Naive B cell (primary cell): ENCODE results near the gene OR10A5. TPM values are rescaled to one million over a fixed set of nuclear protein-coding genes. Genes with fewer than 3 reads are reported as not detected.
"Not testable (repeated sequence)": the region's sequence is repeated elsewhere in the genome, so short reads cannot be mapped to it uniquely, and the experiment has no call there.

Experiments used
- ATAC-seq, 2 donors: fragments of 150-1000 bp; cut with Tn5 transposase; 2 replicates each; pipeline ENCODE4 v1.10.0; 2021; ENCODE audit warnings: low read depth in 2 of 2, mild to moderate bottlenecking in 2 of 2, moderate library complexity in 2 of 2
- DNase-seq: peaks from one replicate; pipeline ENCODE4 v3.0.0; 2022
- H3K27ac Mint-ChIP-seq, 6 donors: one replicate each; pipeline ENCODE4 v1.8.0; 2020 to 2022; ENCODE audit warnings: mild to moderate bottlenecking in 6 of 6, mixed read lengths in 6 of 6, moderate library complexity in 5 of 6, inconsistent platforms in 2 of 6
- H3K27me3 Mint-ChIP-seq, 3 donors: one replicate each; pipeline ENCODE4 v1.8.0; 2021 to 2022; ENCODE audit warnings: mixed read lengths in 3 of 3, mild to moderate bottlenecking in 1 of 3
- H3K36me3 Mint-ChIP-seq, 2 donors: one replicate each; pipeline ENCODE4 v1.8.0; 2020 to 2022; ENCODE audit warnings: mixed read lengths in 2 of 2, inconsistent platforms in 1 of 2, mild to moderate bottlenecking in 1 of 2
- H3K4me1 Mint-ChIP-seq, 3 donors: one replicate each; pipeline ENCODE4 v1.8.0; 2020 to 2022; ENCODE audit warnings: mixed read lengths in 3 of 3, inconsistent platforms in 1 of 3, mild to moderate bottlenecking in 1 of 3, moderate library complexity in 1 of 3
- H3K4me3 Mint-ChIP-seq, 8 donors: one replicate each; pipeline ENCODE4 v1.8.0; 2020 to 2022; ENCODE audit warnings: mild to moderate bottlenecking in 8 of 8, mixed read lengths in 8 of 8, moderate library complexity in 8 of 8, inconsistent platforms in 2 of 8
- H3K9me3 Mint-ChIP-seq, 7 donors: one replicate each; pipeline ENCODE4 v1.8.0; 2020 to 2022; ENCODE audit warnings: mixed read lengths in 7 of 7, mild to moderate bottlenecking in 5 of 7, inconsistent platforms in 2 of 7, moderate library complexity in 1 of 7
- polyA plus RNA-seq, 6 donors: library from polyadenylated mRNA; unstranded; fragments of 300-500 nt; fragmentation: Illumina TruSeq; gene quantifications; one replicate each; pipeline ENCODE4 v1.2.3, GENCODE V29; 2021; ENCODE audit warnings: low read depth in 6 of 6

OR10A5 gene, protein sequence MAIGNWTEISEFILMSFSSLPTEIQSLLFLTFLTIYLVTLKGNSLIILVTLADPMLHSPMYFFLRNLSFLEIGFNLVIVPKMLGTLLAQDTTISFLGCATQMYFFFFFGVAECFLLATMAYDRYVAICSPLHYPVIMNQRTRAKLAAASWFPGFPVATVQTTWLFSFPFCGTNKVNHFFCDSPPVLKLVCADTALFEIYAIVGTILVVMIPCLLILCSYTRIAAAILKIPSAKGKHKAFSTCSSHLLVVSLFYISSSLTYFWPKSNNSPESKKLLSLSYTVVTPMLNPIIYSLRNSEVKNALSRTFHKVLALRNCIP
- not detected for polyA plus RNA-seq

DNA sequence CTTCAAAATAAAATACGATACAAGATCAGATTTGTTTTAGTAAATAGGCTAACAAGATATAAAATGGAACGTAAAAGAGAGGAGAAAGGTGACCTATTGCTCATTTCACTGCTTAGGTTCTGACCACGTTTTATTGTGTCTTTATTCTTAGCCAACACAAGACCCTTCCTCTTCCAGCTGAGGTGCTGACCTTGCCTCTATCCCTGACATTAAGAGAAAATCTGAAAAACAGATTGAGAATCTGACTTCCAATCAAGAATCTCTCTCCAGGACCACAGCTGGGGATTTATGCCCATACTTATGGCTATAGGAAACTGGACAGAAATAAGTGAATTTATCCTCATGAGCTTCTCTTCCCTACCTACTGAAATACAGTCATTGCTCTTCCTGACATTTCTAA lies at the start of gene OR10A5:
Gene OR10A5, plus strand, starts transcription at position 301 of the 400 bp plus-strand sequence. Its CDS starts 0 bp downstream, at position 301.
- no peak for DNase-seq
- Mint-ChIP-seq H3K36me3 (peaks cover 0 to 6% of the 10 kb centered on the region in 2 donors), H3K27ac (no peak within 1 kb of the TSS), H3K4me1 (no peaks in the 10 kb centered on the region), H3K9me3 (peaks cover 0 to 4% (median 2%) of the 10 kb centered on the region in 7 donors), H3K27me3 (peaks cover 28 to 46% (median 31%) of the 10 kb centered on the region in 3 donors), H3K4me3 (no peak within 1 kb of the TSS)
- no peak for ATAC-seq

DNA sequence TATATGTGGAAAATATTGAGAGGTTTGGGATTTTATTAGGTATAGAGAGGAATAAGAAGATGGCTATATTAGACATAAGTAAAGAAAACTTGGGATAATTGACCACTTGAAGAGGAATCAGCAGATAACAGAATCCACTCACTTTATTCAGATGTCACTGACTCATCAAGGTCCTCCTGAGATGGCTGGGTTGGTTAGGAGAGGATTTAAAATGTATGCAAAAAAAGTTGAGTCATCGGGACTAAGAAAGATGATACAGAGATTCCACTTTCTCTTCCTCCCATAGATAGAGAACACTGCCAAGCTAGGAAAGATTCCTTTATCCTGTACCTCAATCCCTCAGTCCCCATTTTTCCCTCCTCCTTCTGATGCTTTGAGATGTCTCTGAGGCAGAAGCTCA lies 46.1 kb upstream of the OR10A5 start, which contains the start of gene OR6A2:
Gene OR6A2, minus strand, starts transcription at position 288 of the 400 bp plus-strand sequence. CDS start 3,981 bp downstream, outside the sequence.
- ATAC-seq = no peak
- Mint-ChIP-seq H3K27me3 (peaks cover 10 to 37% (median 23%) of the 10 kb centered on the region in 3 donors), H3K36me3 (peaks cover 8 to 16% of the 10 kb centered on the region in 2 donors), H3K27ac (no peak within 1 kb of the TSS), H3K4me1 (no peaks in the 10 kb centered on the region), H3K9me3 (peaks cover 9 to 20% (median 16%) of the 10 kb centered on the region in 7 donors), H3K4me3 (no peak within 1 kb of the TSS)
- no peak for DNase-seq

DNA sequence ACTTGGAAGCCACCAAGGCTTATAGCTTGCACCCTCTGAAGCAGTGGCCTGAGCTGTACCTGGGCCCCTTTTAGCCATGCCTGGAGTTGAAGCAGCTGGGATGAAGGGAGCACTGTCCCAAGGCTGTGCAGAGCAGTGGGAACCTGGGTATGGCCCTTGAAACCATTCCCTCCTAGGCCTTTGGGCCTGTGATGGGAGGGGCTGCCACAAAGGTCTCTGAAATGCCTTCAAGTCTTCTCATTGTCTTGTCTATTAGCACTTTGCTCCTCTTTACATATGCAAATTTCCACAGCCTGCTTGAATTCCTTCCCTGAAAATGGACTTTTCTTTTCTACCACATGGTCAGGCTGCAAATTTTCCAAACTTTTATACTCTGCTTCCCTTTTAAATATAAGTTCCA lies 44.4 kb upstream of the OR10A5 start:
- Mint-ChIP-seq H3K27me3 (peaks cover 9 to 23% (median 22%) of the 10 kb centered on the region in 3 donors), H3K36me3 (peaks cover 8 to 16% of the 10 kb centered on the region in 2 donors), H3K9me3 (peaks cover 9 to 20% (median 16%) of the 10 kb centered on the region in 7 donors)
- H3K27ac Mint-ChIP-seq, H3K4me1 Mint-ChIP-seq, ATAC-seq, DNase-seq, H3K4me3 Mint-ChIP-seq: not testable (repeated sequence)

DNA sequence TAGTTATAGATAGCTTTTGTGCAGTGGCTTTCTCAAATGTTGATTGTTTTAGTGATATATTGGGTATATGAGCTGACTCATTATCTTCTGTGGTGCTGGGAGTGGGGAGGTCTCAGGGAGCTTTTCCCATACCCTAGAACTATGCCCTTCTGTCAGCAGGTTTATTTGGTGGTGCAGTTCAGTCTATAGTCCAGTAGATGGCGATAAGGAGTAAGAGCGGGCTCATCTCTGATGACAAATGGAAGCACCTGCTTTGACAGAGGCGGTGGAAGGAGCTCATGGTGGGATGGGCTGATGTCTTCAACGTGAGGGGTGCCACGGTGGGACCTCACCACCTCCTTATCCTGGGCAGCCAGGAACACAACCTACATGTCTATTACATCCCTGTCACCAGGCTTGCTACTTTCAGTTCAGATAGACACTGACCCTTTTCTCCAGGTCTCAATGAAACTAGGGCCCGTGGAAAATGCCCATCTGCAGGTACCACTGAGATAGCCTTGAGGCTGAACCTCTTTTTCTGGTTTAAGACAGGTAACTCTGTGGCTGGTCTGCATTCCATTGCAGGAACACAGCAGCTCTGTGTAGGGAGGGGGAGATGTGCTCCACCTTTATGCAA lies 33.0 kb upstream of the OR10A5 start:
- H3K4me3 Mint-ChIP-seq = no peak overlapping the region
- DNase-seq (peak; percentile 31), ATAC-seq (peak; percentile 55 to 64)
- peaks cover 39 to 63% (median 46%) of the 10 kb centered on the region in 3 donors for H3K27me3 Mint-ChIP-seq
- H3K4me1 Mint-ChIP-seq = peaks cover 0 to 7% (median 5%) of the 10 kb centered on the region in 3 donors
- H3K9me3 Mint-ChIP-seq = peaks cover 0 to 2% (median 0%) of the 10 kb centered on the region in 7 donors
- H3K27ac Mint-ChIP-seq = peak overlapping the region in 1 of 6 donors; percentile 10
- no peaks in the 10 kb centered on the region for H3K36me3 Mint-ChIP-seq

DNA sequence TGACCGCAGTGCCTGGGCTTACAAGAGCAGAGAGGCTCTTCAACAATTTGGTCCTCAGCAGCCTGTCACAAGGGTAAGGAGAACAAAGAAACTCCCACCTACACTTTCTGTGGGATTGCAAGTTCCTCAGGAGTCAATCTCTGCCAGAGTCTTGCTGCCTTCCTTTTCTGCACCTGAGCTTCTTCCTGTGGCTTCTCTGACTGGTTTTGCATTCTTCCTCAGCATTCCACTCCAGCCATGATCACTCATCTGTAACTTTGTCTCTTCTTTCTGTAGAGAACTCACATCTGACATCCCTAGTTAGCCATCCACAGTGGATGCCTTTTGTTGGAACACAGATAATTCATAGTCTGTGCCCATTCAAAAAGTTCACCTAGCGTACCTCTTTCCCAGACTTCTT lies 31.8 kb upstream of the OR10A5 start:
- no peak for DNase-seq
- H3K4me3 Mint-ChIP-seq = peak overlapping the region in 1 of 8 donors; percentile 22
- H3K27me3 Mint-ChIP-seq = peaks cover 34 to 51% (median 35%) of the 10 kb centered on the region in 3 donors
- H3K36me3 Mint-ChIP-seq = no peaks in the 10 kb centered on the region
- H3K9me3 Mint-ChIP-seq = peaks cover 0 to 3% (median 0%) of the 10 kb centered on the region in 7 donors
- ATAC-seq = no peak
- H3K4me1 Mint-ChIP-seq = peaks cover 0 to 7% (median 5%) of the 10 kb centered on the region in 3 donors
- H3K27ac Mint-ChIP-seq = no peak overlapping the region

DNA sequence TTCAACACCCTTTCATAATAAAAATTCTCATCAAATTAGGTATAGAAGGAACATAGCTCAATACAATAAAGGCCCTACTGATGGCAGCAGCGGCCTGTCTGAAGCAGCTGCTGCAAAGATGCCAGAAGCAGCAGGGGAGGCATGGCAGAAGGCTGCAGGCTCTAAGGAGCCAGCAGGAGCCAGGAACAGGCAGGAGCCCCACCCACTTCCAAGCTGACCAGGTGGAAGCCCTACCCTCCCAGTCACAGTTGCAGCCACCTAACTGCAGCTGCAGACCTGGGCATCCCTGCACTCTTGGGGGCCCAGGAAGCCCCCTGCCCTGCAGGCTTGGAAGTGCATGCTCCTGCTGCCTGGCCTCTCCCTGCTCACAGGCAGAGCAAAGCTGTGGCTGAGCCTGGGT lies 27.8 kb upstream of the OR10A5 start:
- DNase-seq (no peak), ATAC-seq (no peak)
- Mint-ChIP-seq H3K9me3 (peaks cover 0 to 13% (median 7%) of the 10 kb centered on the region in 7 donors), H3K4me1 (peaks cover 0 to under 1% (median 0%) of the 10 kb centered on the region in 3 donors), H3K27ac (no peak overlapping the region), H3K4me3 (no peak overlapping the region), H3K27me3 (peaks cover 27 to 37% (median 30%) of the 10 kb centered on the region in 3 donors), H3K36me3 (peaks cover 0 to 8% of the 10 kb centered on the region in 2 donors)

DNA sequence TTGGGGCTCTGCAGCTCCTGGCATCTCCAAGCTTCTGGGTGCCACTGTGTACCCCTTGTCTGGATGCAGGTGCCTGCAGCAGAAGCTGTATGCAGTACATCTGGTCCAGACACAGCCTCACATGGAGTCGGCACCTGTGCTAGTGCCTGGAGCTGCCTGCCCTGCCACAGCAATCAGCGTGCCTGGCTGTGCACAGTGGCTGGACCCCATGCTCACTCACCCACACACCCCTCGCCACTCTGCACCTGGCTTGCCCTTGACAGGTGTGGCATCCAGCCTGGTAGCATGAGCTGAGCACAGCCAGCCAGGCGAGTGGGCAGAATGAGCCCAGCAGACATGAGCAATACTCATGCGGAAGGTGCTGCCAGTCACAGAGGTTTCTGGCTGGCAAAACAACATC lies 26.5 kb upstream of the OR10A5 start:
- peaks cover 19 to 29% (median 28%) of the 10 kb centered on the region in 3 donors for H3K27me3 Mint-ChIP-seq
- no peak for DNase-seq
- no peaks in the 10 kb centered on the region for H3K4me1 Mint-ChIP-seq
- ATAC-seq = no peak
- peaks cover 0 to 8% of the 10 kb centered on the region in 2 donors for H3K36me3 Mint-ChIP-seq
- no peak overlapping the region for H3K4me3 Mint-ChIP-seq
- H3K27ac Mint-ChIP-seq = no peak overlapping the region
- H3K9me3 Mint-ChIP-seq = peaks cover 0 to 13% (median 7%) of the 10 kb centered on the region in 7 donors

DNA sequence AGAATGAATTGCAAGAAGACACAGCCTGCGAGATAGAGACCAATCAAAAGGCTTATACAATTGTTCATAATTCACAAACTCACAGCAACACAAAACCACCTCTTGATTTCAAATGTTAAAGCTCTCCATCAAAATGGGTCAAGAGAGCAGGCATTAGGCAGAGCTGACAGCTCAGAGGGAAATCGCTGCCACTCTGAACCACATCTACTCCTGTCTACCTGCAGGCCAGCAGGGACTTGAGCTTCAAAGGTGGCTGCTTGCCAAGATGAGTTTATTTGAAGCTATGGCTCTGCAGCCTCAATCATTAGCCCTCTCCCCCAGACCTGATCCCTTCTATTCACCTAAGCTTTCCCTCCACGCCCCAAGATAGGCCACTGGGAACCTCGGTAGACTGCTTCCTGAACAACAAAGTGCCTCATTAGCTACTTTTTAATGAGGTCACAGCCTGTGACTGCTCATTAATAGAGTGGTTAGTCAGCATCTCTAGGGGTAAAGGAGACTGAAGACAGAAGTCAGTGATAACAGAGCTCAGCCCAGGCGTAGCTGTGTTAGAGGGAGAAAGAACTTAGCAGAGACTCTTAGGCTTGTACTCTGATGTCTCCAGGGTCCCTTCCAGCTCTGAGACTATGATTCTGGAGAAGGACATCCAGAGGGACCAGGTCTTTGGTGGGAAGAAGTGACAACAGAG lies 21.2 kb upstream of the OR10A5 start:
- DNase-seq = no peak
- ATAC-seq = no peak
- Mint-ChIP-seq H3K9me3 (peaks cover 0 to 13% (median 6%) of the 10 kb centered on the region in 7 donors), H3K27ac (no peak overlapping the region), H3K27me3 (peaks cover 15 to 21% (median 17%) of the 10 kb centered on the region in 3 donors), H3K36me3 (peaks cover 0 to 8% of the 10 kb centered on the region in 2 donors), H3K4me3 (no peak overlapping the region), H3K4me1 (no peaks in the 10 kb centered on the region)

DNA sequence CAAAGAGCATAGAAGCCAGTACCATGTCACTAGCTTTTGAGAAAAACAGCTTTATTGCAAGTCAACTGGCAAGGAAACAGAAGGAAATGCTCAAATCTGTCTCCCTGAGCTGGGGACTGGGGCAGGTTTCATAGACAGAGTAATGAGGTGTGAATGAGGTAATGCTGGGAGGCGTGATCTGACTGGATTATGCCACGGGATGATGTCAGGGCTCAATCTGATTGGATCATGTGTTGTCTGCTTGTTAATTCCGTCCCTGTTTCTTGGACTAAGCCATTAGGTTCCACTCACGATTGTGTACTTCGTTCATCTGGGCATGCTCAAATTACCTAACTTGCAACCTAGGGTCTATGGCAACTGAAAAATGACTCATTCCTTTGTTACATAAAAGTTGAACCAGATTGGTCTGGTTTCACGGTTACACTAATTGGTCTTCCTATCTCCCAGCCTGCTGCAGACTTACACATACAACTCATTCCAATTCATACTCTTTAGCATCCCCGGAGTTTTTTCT lies 20.2 kb upstream of the OR10A5 start:
- peaks cover 0 to 3% of the 10 kb centered on the region in 2 donors for H3K36me3 Mint-ChIP-seq
- ATAC-seq = no peak
- no peak overlapping the region for H3K4me3 Mint-ChIP-seq
- no peak for DNase-seq
- H3K4me1 Mint-ChIP-seq = no peaks in the 10 kb centered on the region
- H3K27ac Mint-ChIP-seq = no peak overlapping the region
- H3K9me3 Mint-ChIP-seq = peaks cover 0 to 7% (median 3%) of the 10 kb centered on the region in 7 donors
- H3K27me3 Mint-ChIP-seq = peaks cover 9 to 16% (median 10%) of the 10 kb centered on the region in 3 donors

DNA sequence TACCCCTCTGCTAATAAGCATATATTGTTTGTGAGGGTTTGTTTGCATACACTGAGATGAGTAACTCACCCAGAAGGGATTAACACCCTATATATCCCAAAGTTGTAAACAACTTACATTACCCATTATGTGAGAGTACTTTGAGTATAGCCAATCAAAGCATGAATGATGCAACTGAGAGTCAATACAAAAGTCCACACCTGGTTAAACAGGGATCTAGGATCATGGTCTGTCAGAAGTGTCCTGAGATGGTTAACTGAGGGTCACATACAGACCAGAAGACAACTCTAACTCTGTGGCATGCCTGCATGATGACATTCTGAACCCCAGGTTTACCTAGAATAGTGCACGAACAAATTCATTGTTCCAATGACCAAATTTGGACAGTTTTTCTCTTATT lies 17.4 kb upstream of the OR10A5 start:
- no peak for DNase-seq
- Mint-ChIP-seq H3K4me3 (no peak overlapping the region), H3K27me3 (peaks cover 6 to 9% (median 7%) of the 10 kb centered on the region in 3 donors), H3K36me3 (no peaks in the 10 kb centered on the region), H3K4me1 (peaks cover 10 to 12% (median 12%) of the 10 kb centered on the region in 3 donors), H3K27ac (no peak overlapping the region), H3K9me3 (no peaks in the 10 kb centered on the region)
- no peak for ATAC-seq

DNA sequence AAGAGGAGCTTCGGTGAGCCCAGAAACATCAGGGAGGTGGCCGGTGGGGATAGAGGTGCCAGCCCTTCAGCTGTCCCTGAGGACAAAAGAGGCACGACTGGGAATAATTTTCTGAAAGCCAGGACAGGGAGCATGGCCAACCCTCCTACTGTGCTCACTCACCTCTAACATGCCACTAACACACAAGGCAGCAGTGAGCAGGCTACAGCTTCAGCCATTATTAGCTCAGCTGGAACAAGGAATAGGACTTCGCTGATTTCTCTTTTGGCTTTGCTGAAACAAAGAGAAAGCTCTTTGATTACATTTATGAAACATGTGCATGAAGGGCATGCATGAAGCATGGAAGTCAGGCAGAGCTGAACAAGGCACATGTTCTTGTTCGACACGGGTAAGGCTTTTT lies 12.1 kb upstream of the OR10A5 start:
- DNase-seq = no peak
- Mint-ChIP-seq H3K36me3 (no peaks in the 10 kb centered on the region), H3K4me1 (peaks cover 11 to 24% (median 18%) of the 10 kb centered on the region in 3 donors), H3K27me3 (peaks cover 5 to 6% (median 6%) of the 10 kb centered on the region in 3 donors), H3K9me3 (no peaks in the 10 kb centered on the region), H3K27ac (peak overlapping the region in 2 of 6 donors; percentile 76 to 84), H3K4me3 (peak overlapping the region in 4 of 8 donors; percentile 2 to 44 (median 15))
- ATAC-seq = no peak

DNA sequence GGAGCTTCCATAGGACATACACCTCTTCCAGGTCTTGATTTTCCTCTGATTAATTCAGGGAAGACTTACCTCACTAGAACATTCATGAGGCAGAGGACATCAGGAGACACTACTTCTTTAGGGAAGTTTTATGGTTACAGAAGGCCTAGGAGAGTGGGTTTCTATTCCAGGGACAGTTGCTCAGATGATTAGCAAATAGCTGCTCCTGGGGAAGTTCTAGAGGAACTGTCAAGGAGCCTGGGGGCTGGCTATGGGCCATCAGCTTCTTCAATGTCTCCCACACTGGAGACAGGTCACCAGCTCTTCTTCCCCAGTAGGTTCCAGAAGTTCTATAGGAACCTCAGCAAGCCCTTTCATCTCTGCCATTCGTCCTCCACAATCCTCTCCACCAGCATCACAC lies 11.5 kb upstream of the OR10A5 start:
- Mint-ChIP-seq H3K27ac (peak overlapping the region in 1 of 6 donors; percentile 76), H3K4me3 (no peak overlapping the region), H3K4me1 (peaks cover 11 to 24% (median 18%) of the 10 kb centered on the region in 3 donors), H3K9me3 (no peaks in the 10 kb centered on the region), H3K36me3 (no peaks in the 10 kb centered on the region), H3K27me3 (peaks cover 0 to 5% (median under 1%) of the 10 kb centered on the region in 3 donors)
- ATAC-seq (no peak), DNase-seq (no peak)

DNA sequence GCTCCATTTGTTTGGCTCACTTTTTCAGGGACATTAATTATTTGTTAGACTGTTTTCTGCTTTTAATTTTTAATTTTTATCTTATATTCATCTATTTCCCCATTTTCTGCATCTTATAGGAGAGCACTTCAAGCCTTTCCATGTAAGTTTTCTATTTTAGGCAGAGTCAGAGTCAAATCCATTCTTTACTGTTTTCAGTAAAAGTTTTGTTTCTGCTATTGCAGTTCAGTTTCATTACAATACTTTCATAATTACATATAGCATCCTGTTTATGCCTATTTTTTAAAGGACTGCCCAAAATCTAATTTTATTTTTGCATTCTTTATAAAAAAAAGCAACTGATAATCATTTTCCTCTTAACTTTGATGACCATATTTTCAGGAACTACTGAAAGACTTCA lies 3.8 kb upstream of the OR10A5 start:
- Mint-ChIP-seq H3K4me1 (no peaks in the 10 kb centered on the region), H3K36me3 (peaks cover 0 to 6% of the 10 kb centered on the region in 2 donors), H3K9me3 (peaks cover 0 to 4% (median 0%) of the 10 kb centered on the region in 7 donors), H3K27me3 (peaks cover 19 to 32% (median 27%) of the 10 kb centered on the region in 3 donors), H3K4me3 (no peak overlapping the region), H3K27ac (no peak overlapping the region)
- DNase-seq (no peak), ATAC-seq (no peak)
